Breast epithelium (tissue), 3 donors: ENCODE results near the gene RIPOR3.

ENCODE experiments used
- CTCF ChIP-seq, 3 donors: fragments of 450-650 bp; IDR thresholded peaks; one replicate each; pipeline ENCODE4 v1.5.1; 2016 to 2017; ENCODE audit warnings: antibody characterized with exemption in 3 of 3, mild to moderate bottlenecking in 3 of 3, moderate library complexity in 3 of 3
- POLR2A ChIP-seq: fragments of 450-650 bp; IDR thresholded peaks from one replicate; pipeline ENCODE4 v1.6.1; 2016; ENCODE audit warnings: antibody characterized with exemption, mild to moderate bottlenecking, moderate library complexity

DNA sequence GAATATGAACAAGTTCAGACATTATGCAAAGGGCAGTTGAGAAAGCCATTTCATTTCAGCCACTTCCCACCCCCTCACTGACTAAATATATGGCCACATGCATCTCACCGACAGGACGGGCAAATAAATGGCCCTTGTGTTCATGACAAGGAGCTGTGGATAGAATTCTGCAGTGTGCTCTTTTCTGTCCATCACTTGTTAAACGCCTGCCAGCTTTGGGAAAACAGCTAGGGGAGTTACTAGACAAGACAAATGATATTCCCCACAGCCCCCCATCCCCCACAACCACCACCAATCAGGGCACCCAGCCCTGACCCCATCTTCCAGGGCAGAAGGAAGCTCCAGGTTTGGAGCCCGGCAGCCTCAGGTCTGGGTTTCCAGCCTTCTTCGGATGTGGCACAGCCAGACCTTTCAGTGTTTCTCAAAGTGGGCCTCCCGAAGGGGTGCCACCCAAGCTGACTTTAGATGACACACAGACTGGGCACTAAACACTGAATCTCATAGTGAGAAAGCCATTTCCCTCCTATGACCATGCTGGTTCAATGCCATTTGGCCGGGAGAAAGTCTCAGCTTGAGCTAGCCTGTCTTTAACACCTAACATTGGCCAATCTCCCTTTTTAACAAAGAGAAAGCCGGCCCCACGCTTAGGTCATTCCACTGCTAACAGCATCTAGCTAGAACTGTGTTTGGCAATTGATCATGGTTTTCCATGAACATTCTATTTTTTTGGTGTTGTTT, 4.0 kb upstream of the RIPOR3 start:
- TF ChIP-seq CTCF (IDR thresholded peaks at IDR 0.05) (no peak), POLR2A (no peak)
